Heart left ventricle (tissue), 16 donors: ENCODE results near the gene NLGN4X. TPM values are rescaled to one million over a fixed set of nuclear protein-coding genes. Genes with fewer than 3 reads are reported as not detected.

Experiments used
- ATAC-seq, 4 donors: fragments of 200-7000 bp; cut with Tn5 transposase; one replicate each; pipeline ENCODE4 v1.9.1; 2020 to 2022; ENCODE audit warnings: moderate library complexity in 4 of 4, mild to moderate bottlenecking in 3 of 4, moderate number of reproducible peaks in 1 of 4
- DNase-seq, 5 donors: peaks; one replicate each; pipeline ENCODE4 v3.0.0-alpha.2; 2020
- H3K27ac ChIP-seq, 12 donors: fragments of 200-600 bp; sonication (generic) in 4 of 12; one replicate each; pipeline versions ENCODE4 v1.5.0 to v1.8.0; 2016 to 2022; ENCODE audit warnings: mild to moderate bottlenecking in 2 of 12
- H3K27me3 ChIP-seq, 9 donors: fragments of 200-600 bp; sonication (generic) in 2 of 9; one replicate each; pipeline versions ENCODE4 v1.5.1 to v1.8.0; 2016 to 2022; ENCODE audit warnings: mild to moderate bottlenecking in 3 of 9
- H3K36me3 ChIP-seq, 9 donors: fragments of 200-600 bp; sonication (generic) in 2 of 9; one replicate each; pipeline versions ENCODE4 v1.5.0 to v1.8.0; 2018 to 2022; ENCODE audit warnings: mild to moderate bottlenecking in 2 of 9
- H3K4me1 ChIP-seq, 12 donors: fragments of 200-600 bp; sonication (generic) in 4 of 12; one replicate each; pipeline versions ENCODE4 v1.5.0 to v1.8.0; 2016 to 2022; ENCODE audit warnings: mild to moderate bottlenecking in 3 of 12
- H3K4me3 ChIP-seq, 12 donors: fragments of 200-600 bp; sonication (generic) in 4 of 12; one replicate each; pipeline versions ENCODE4 v1.5.0 to v1.8.0; 2017 to 2022; ENCODE audit warnings: mild to moderate bottlenecking in 9 of 12, moderate library complexity in 4 of 12
- H3K9me3 ChIP-seq, 12 donors: fragments of 200-600 bp; sonication (generic) in 4 of 12; one replicate each; pipeline versions ENCODE4 v1.5.0 to v1.8.0; 2016 to 2022; ENCODE audit warnings: mild to moderate bottlenecking in 1 of 12
- POLR2A ChIP-seq, 2 donors: fragments of 450-650 bp; IDR thresholded peaks; one replicate each; pipeline ENCODE4 v1.6.1; 2017; ENCODE audit warnings: antibody characterized with exemption in 2 of 2, mild to moderate bottlenecking in 2 of 2, moderate library complexity in 2 of 2
- WGBS, 4 donors: extraction: QIAGEN DNeasy Blood & Tissue Kit in 2 of 4; methylation state at CpG; one replicate each; pipeline versions ENCODE4 v1.1.5 to v1.1.7; 2013 to 2018; 5-methylcytosine and 5-hydroxymethylcytosine counted together
- intact Hi-C, 10 donors: fragments of 100-400 bp; cut with DNase I; formaldehyde crosslinking; loops; one replicate each; pipeline versions ENCODE4 v1.11.1 to v1.14.2; 2022
- polyA plus RNA-seq, 2 donors: library from polyadenylated mRNA; stranded (reverse); fragments of 200-250 nt; gene quantifications; one replicate each; pipeline ENCODE4 v1.2.3, GENCODE V29; 2013
- total RNA-seq, 9 donors: library from RNA; depleted of rRNA in 2 of 9; stranded (reverse); fragments of >200 nt in 2 of 9; fragmentation: NEBNext Ultra II Directional in 3 of 9; extraction: Animal tissue kit (Norgen Biotek cat#: 25700) in 3 of 9; gene quantifications; one replicate each; pipeline versions ENCODE4 v1.1.0 to v1.2.4, GENCODE V29; 2016 to 2023
- TF ChIP-seq, protein P1 (sequence below), 12 donors: fragments of 200-600 bp; sonication (generic) in 4 of 12; IDR thresholded peaks; one replicate each; pipeline versions ENCODE4 v1.5.0 to v1.8.0; 2018 to 2022; ENCODE audit warnings: antibody characterized with exemption in 12 of 12, mild to moderate bottlenecking in 5 of 12
- donor health status: ischemic (EF 13 %, LVEDD 7.1; RV severe dilation, severe dysfunction).
- donor health status: healthy with polysubstance abuse.
- donor health status: DM: no; HTN: yes; CAD: no.
- donor health status: DM: no; HTN: no; CAD: no.
- donor health status: ischemic (EF 25% LVEDD 6.9; RV normal size, moderate dysfunction).
- donor health status: ischemic (EF 25% LVEDD 5.7; RV mildly dilated, moderate dysfunction).
- donor health status: healthy.
- donor health status: DM: yes; HTN: yes; CAD: no.
- donor health status: ischemic (EF 35%, LVEDD 5.7; RV mildly dilated, moderate dysfunction).
- donor health status: nonischemic (EF 11% LVEDD 7.7; RV severe dilation, severe dysfunction).
- donor health status: DM: yes; HTN: yes; CAD: no.
- donor health status: PGD.
- donor health status: ischemic (EF 29% LVEDD 5.4; RV normal size, mild dysfunction).
- donor health status: nonischemic (EF 23%, LVEDD 6.1; RV moderate dilation, normal function).

Gene NLGN4X
- total and polyA plus RNA-seq, 11 donors, result 0.30 to 5.5 (median 1.3) TPM

DNA sequence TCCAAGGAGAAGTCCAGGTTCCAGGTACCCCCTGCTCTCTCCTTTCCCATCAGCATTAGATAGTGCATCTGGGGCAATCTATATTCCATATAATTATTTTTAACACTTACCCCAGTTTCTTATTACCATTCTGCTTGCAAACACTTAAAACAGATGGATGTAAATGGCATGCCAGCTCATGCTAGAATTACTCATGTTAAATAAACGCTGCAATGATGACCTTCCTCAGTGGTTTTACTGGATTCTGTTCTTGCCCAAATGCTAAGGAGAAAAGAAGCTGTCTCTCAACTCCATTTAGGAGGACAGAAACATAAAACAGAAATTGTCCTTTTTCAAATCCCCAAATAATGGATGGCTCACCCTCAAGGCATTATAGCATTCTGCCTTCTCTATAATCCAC, 161.1 kb downstream of the NLGN4X start:
- DNase-seq (no peak), ATAC-seq (no peak)
- 64 to 82% (median 80%) methylated on average over 1 of the region's 1 CpG for WGBS, 4 donors
- Histone ChIP-seq H3K4me1 (no peaks in the 10 kb centered on the region), H3K36me3 (no peaks in the 10 kb centered on the region), H3K27me3 (no peaks in the 10 kb centered on the region), H3K27ac (no peak overlapping the region), H3K4me3 (no peak overlapping the region), H3K9me3 (peaks cover 0 to 9% (median 0%) of the 10 kb centered on the region in 12 donors)
- intact Hi-C loops, result no loop called here
- TF ChIP-seq, protein P1, sequence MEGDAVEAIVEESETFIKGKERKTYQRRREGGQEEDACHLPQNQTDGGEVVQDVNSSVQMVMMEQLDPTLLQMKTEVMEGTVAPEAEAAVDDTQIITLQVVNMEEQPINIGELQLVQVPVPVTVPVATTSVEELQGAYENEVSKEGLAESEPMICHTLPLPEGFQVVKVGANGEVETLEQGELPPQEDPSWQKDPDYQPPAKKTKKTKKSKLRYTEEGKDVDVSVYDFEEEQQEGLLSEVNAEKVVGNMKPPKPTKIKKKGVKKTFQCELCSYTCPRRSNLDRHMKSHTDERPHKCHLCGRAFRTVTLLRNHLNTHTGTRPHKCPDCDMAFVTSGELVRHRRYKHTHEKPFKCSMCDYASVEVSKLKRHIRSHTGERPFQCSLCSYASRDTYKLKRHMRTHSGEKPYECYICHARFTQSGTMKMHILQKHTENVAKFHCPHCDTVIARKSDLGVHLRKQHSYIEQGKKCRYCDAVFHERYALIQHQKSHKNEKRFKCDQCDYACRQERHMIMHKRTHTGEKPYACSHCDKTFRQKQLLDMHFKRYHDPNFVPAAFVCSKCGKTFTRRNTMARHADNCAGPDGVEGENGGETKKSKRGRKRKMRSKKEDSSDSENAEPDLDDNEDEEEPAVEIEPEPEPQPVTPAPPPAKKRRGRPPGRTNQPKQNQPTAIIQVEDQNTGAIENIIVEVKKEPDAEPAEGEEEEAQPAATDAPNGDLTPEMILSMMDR (IDR thresholded peaks at IDR 0.05), result no peak
- TF ChIP-seq POLR2A (IDR thresholded peaks at IDR 0.05), result no peak

DNA sequence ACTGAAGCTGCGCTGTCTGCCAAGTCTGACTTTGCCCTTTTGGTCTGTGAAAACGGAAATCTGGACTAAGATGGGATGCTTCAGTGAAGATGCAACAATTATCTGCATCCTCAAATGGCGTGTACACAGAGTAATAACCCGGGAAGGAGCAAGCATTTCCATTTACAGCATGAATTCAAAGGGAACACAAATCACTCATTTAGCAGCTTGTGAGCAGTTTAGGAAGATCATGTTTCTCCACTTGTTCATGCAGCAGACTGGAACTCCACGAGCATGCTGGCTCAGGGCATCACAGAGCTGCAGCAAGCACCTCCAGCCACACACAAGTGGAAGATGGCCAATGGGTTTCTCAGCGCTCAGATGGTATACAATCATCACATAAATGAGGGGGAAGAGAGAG, 175.5 kb downstream of the NLGN4X start:
- no peak for DNase-seq
- Histone ChIP-seq H3K27ac (no peak overlapping the region), H3K4me1 (no peaks in the 10 kb centered on the region), H3K36me3 (no peaks in the 10 kb centered on the region), H3K9me3 (no peaks in the 10 kb centered on the region), H3K27me3 (no peaks in the 10 kb centered on the region), H3K4me3 (no peak overlapping the region)
- intact Hi-C loops, result no loop called here
- WGBS, 4 donors, result 64 to 66% (median 65%) methylated on average over 6 of the region's 6 CpGs
- no peak for ATAC-seq
- TF ChIP-seq, protein P1 (IDR thresholded peaks at IDR 0.05), result no peak
- TF ChIP-seq POLR2A (IDR thresholded peaks at IDR 0.05), result no peak

DNA sequence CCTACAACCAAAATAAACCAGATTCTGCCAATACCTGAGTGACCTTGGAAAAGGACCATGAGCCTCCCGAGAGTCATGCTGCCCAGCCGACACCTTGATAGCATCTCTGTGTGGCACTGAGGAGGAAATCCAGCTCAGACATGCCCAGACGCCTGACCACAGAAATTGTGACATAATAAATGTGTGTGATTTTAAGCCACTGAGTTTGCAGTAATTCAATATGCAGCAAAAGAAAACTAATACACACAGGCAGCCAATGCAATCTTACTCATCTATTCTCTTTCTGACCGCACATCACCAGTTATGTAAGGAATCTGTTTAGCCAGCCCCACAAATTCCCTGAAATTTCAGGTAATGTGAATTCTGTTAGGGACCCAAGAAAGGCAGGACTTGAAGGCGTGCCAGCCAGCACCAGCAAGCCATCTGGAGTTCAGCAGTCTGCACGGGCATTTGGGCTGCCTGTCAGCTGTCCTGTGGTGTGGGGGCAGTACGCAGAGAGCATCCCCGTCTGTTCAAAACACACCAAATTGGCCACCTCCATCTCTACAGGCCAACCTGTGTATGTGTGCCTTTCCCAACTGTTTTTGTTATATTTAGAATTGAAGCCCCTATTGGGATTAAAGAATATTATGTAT, 176.4 kb downstream of the NLGN4X start:
- DNase-seq (no peak), ATAC-seq (no peak)
- Histone ChIP-seq H3K27me3 (no peaks in the 10 kb centered on the region), H3K9me3 (no peaks in the 10 kb centered on the region), H3K4me3 (no peak overlapping the region), H3K36me3 (no peaks in the 10 kb centered on the region), H3K4me1 (no peaks in the 10 kb centered on the region), H3K27ac (no peak overlapping the region)
- WGBS, 4 donors, result 69 to 79% (median 72%) methylated on average over 8 of the region's 8 CpGs
- TF ChIP-seq POLR2A (IDR thresholded peaks at IDR 0.05), result no peak
- TF ChIP-seq, protein P1 (IDR thresholded peaks at IDR 0.05), result no peak
- intact Hi-C loops, result no loop called here

DNA sequence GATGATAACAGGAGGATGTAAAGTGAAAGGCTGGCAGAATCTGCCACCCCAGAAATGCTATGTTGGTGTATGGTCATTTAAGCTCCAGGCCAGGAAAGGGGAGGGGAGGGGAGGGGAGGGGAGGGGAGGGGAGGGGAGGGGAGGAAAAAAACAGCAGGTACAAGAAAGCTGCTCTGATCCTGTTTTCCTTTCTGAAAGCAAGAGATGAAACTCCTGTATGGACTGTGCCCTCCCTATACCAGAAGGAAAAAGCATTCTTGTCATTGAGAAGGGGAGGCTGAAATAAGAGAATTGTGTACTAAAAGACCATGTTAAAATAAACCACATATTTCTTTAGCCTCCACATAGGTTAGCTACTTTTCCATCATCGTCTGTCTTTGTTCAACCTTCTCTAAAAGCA, 179.5 kb downstream of the NLGN4X start:
- no peak for TF ChIP-seq POLR2A (IDR thresholded peaks at IDR 0.05)
- TF ChIP-seq, protein P1 (IDR thresholded peaks at IDR 0.05), result no peak
- H3K27me3 ChIP-seq, result no peaks in the 10 kb centered on the region
- H3K27ac ChIP-seq, result no peak overlapping the region
- intact Hi-C loops, result no loop called here
- DNase-seq (no peak), ATAC-seq (no peak)
- no peaks in the 10 kb centered on the region for H3K4me1 ChIP-seq
- no peaks in the 10 kb centered on the region for H3K9me3 ChIP-seq
- H3K4me3 ChIP-seq, result no peak overlapping the region
- H3K36me3 ChIP-seq, result no peaks in the 10 kb centered on the region
- WGBS, 4 donors, result 72 to 89% (median 76%) methylated on average over 1 of the region's 1 CpG
